NCI-H2196 treated with DMSO at 0.1 percent for 48 hours (cell line): ENCODE measurements around the gene MPPE1.
"Not testable (repeated sequence)": the region's sequence is repeated elsewhere in the genome, so short reads cannot be mapped to it uniquely, and the experiment has no call there.

ENCODE experiments used
- DNase-seq: peaks from one replicate; lab custom pipeline; 2025; ENCODE audit not compliant: unreplicated experiment; lab: John Stamatoyannopoulos, UW

The MPPE1 gene

GRCh38 chr18:11908182-11909060, at the start of gene MPPE1:
Gene MPPE1, minus strand, starts transcription at chr18:11908317. Its CDS starts 11,053 bp downstream, at chr18:11897264.
- DNase-seq, result peak; percentile 89

- DNase-seq, result no peak
Measured at GRCh38 chr18:11957636-11958035, 49.5 kb upstream of the MPPE1 start.

- DNase-seq, result no peak
Measured at GRCh38 chr18:11956371-11957308, 48.5 kb upstream of the MPPE1 start.

GRCh38 chr18:11955239-11956029, 47.3 kb upstream of the MPPE1 start:
- no peak for DNase-seq

GRCh38 chr18:11953113-11953512, 45.0 kb upstream of the MPPE1 start:
- no peak for DNase-seq

GRCh38 chr18:11951390-11951851, 43.3 kb upstream of the MPPE1 start:
- no peak for DNase-seq

- DNase-seq, result no peak
Measured at GRCh38 chr18:11950824-11951223, 42.7 kb upstream of the MPPE1 start.

GRCh38 chr18:11948852-11949523, 40.9 kb upstream of the MPPE1 start:
- no peak for DNase-seq

GRCh38 chr18:11947214-11948191, 39.4 kb upstream of the MPPE1 start:
- DNase-seq, result no peak

GRCh38 chr18:11946756-11947155, 38.6 kb upstream of the MPPE1 start:
- no peak for DNase-seq

- not testable (repeated sequence) for DNase-seq
Measured at GRCh38 chr18:11945834-11946659, 37.9 kb upstream of the MPPE1 start.

GRCh38 chr18:11944786-11945185, 36.7 kb upstream of the MPPE1 start:
- DNase-seq, result no peak

GRCh38 chr18:11944252-11944651, 36.1 kb upstream of the MPPE1 start:
- no peak for DNase-seq

- no peak for DNase-seq
Measured at GRCh38 chr18:11943551-11943950, 35.4 kb upstream of the MPPE1 start.

GRCh38 chr18:11940956-11941355, 32.8 kb upstream of the MPPE1 start:
- DNase-seq, result no peak

- peak; percentile 61 for DNase-seq
Measured at GRCh38 chr18:11937874-11938478, 29.9 kb upstream of the MPPE1 start.

GRCh38 chr18:11932393-11932792, 24.3 kb upstream of the MPPE1 start:
- DNase-seq, result no peak

GRCh38 chr18:11927497-11927896, 19.4 kb upstream of the MPPE1 start:
- DNase-seq, result no peak
